Activated CD8-positive, alpha-beta memory T cell treated with anti-CD3 and anti-CD28 coated beads, Interleukin-2, amount 50 U/mL, for 24 hours (primary cell): Measurements from ENCODE around the gene GNG10.
"Not testable (repeated sequence)": the region's sequence is repeated elsewhere in the genome, so short reads cannot be mapped to it uniquely, and the experiment has no call there.

ENCODE experiments used
- DNase-seq: peaks from one replicate; pipeline ENCODE4 v3.0.0-alpha.2; 2020; ENCODE audit errors: extremely low read depth

The GNG10 gene

DNA sequence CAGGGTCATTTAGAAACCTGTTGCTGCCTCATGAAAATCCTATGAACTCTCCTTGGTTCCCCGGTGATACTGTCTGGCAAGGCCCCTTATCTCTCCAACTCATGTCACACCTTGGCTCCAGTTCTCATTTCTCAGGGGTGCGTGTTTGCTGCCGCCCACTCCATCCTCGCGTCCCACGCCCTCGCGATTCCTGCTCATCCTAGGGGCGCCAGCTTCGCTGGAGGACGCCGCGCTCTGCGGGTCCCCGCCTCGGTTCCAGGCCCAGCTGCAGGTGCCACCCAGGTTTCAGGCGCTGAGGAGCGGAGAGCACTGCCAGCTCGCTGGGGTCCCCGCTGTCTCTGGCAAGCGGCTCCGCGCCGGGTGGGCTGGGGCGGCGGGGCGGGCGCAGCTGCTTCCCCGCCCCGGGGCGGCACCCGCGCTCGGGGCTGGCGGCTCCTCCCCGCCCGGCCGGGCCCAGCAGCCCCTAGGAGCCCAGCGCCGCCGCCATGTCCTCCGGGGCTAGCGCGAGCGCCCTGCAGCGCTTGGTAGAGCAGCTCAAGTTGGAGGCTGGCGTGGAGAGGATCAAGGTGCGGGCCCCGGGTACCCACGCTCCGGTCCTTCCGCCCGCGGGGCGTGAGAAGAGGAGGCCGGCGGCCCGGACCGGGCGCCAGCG, at the start of gene GNG10:
Gene GNG10, plus strand, starts transcription at position 456 of the 652 bp plus-strand sequence. Its CDS starts 30 bp downstream, at position 486.
- DNase-seq: peak; percentile 23

DNA sequence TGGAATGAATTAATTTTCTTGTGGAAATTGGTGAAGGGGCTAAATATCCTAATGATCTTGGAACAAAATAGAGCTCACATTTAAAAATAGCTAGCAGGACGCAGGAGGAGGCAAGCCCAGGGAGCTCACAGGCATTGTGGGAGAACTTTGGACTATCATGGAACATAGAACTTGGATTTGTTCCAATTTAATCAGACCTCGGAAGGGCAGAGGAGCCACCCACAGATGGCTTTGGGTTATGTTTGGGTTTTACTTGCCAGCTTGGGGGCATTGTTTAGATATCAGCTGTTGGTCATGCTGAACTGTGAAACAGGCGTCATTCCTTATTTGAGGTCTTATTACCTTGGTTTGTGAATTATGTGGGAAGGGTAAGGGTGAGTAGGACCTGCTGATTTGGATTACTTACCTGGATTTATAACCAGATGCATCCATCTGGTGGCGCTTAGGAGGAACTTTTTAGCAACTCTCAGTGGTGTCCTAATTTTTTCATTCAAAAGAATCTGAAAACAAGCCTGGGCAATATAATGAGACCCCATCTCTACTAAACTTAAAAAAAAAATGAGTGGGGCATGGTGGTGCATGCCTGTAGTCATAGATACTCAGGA, 47.9 kb upstream of the GNG10 start:
- DNase-seq: no peak

DNA sequence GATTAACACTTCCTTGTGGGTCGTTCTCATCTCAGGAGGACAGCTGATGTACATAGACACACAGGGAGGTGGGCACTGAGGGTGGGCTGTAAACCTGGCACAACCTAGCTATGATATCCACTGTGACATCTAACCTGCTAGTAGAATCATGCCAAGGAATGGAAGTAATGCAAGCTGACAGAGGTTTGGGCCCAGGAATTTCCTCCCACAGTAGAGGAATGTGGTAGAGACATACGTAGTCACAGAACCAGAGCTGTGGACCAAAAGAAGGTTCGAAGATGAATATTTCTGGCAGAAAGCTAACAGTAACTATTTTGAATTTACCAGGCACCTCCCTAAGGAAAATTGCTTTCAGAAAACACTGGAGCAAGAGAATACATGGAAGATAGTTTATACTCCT, 45.5 kb upstream of the GNG10 start:
- DNase-seq: no peak

DNA sequence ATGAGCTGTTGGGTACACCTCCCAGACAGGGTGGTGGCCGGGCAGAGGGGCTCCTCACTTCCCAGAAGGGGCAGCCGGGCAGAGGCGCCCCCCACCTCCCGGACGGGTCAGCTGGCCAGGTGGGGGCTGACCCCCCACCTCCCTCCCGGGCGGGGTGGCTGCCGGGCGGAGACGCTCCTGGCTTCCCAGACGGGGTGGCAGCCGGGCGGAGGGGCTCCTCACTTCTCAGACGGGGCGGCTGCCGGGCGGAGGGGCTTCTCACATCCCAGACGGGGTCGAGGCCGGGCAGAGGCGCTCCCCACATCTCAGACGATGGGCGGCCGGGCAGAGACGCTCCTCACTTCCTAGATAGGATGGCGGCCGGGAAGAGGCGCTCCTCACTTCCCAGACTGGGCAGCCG, 44.1 kb upstream of the GNG10 start:
- DNase-seq: not testable (repeated sequence)

DNA sequence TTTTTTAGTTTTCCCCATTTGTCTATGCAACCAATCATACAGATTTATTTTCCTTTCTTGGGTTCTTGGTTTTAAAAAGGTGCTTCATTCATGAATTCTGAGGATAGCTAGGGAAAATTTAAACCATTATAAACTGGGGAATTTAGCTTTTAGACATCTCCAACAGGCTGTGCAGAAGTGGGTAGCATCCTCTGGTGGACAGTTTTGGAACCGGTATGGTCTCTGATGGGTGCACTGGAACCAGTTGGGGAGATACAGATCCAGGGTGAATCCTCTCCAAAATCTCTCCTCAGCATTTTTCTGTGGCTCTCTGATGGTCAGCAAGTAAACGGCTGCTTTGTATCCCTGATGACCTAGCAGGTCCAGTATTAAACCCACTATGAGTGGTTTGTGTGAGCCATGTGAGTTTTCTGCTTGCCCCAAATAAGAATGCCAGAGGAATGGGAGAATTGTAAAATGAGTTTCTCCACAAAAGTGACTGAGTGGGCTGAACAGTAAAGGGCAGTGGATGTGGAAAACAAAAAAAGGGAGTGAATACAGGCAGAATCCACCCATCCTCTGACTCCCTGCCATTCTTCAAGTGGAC, 39.4 kb upstream of the GNG10 start:
- DNase-seq: peak; percentile 10

DNA sequence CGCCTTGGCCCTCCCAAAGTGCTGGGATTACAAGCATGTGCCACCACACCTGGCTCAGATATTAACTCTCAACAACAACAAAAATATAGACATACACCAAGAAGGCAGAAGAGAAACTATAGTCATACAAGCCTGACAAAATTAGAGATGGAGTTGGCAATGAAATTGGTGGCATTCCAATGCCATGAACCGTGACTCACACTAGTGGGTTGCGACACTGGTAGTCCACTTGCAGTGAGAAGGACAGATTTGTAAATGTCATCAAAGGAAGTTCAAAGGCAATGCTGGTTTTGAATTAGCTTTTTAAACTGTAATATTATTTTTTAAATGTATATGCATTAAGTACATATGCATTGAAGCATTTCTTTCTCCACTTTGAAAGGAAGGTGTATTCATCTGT, 38.8 kb upstream of the GNG10 start:
- DNase-seq: no peak

DNA sequence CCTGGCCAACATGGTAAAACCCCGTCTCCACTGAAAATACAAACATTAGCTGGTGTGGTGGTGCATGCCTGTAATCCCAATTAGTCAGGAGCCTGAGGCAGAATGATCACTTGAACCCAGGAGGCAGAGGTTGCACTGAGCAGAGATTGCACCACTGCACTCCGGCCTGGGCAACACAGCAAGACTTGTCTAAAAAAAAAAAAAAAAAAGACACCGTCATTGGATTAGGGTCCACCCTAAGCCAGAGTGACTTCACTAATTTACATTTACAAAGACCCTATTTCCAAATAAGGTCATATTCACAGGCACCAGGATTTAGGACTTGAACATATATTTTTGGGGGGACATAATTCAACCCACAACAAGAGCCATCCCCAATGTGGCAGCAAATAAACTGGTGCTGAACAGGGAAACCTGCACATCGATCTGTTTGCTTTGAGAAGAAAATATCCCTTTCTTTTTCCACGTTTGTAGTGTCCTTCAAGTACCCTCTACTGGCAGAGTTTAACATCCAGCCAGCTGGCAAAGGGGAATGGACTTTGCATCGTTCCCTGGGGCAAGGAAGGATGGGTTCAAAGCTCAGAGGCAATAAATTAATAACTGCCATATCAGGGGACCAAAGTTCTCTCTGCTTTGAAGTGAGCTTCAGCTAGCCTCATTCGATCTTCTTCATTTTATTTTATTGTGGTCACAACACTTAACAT, 34.0 kb upstream of the GNG10 start:
- DNase-seq: no peak

DNA sequence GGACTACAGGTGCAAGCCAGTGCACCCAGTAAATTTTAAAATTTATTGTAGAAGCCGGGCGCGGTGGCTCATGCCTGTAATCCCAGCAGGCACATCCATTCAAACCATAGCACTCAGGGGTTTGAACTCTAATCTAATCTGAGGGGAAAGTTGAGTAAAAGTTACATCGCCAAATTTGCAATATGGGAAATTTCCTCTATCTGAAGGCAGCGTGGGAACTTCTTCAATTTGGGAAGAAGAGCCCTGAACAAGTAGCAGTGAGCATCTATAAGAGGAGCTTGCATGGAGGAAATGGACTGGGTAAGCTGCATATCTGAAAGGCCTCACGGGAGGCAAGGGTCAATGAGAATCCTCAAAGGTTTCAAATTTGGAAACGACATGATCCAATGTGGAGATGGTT, 33.0 kb upstream of the GNG10 start:
- no peak for DNase-seq

DNA sequence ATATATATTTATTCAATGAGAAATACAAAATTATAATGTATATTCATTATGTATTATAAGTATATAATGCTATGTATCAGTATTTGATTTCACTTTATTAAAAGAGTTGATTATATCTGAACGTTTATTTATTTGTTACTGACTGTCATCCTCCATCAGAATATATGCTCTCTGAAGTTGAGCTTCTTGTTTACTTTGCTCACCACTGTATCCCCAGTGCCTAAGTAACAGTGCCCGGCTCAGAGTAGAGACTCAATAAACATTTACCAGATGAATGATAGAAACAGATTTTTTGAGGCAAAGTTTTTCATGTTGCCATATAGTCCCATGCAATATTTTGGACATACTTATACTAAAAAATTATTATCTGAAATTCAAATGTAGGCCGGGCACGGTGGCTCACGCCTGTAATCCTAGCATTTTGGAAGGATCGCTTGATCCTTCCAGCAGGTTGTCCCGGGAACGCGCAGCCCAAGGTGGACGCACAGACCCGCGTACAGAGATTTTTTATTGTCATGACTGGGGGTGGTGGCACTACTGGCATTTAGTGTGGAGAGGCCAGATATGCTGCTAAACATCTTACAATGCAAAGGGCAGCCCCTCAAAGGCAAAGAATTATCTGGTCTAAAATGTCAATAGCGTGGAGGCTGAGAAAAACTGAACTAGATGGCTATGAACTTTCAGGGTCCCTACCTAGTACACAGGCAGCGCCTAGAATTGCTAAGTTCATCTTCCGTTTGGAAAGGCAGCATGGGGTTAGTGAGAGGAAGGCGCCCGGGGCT, 31.0 kb upstream of the GNG10 start:
- DNase-seq: no peak

DNA sequence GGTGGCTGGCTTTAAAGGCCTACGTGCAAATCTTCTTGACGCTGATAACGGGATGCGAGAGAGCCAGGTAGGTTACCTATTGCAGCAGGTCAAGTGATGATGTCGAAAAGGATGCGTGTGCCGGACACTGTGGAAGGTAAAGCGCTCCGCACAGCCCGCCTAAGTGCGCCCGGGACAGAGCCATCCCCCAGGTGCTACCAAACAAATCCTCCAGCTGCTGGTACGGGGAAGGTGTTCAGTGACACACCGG, 30.5 kb upstream of the GNG10 start:
- DNase-seq: no peak

DNA sequence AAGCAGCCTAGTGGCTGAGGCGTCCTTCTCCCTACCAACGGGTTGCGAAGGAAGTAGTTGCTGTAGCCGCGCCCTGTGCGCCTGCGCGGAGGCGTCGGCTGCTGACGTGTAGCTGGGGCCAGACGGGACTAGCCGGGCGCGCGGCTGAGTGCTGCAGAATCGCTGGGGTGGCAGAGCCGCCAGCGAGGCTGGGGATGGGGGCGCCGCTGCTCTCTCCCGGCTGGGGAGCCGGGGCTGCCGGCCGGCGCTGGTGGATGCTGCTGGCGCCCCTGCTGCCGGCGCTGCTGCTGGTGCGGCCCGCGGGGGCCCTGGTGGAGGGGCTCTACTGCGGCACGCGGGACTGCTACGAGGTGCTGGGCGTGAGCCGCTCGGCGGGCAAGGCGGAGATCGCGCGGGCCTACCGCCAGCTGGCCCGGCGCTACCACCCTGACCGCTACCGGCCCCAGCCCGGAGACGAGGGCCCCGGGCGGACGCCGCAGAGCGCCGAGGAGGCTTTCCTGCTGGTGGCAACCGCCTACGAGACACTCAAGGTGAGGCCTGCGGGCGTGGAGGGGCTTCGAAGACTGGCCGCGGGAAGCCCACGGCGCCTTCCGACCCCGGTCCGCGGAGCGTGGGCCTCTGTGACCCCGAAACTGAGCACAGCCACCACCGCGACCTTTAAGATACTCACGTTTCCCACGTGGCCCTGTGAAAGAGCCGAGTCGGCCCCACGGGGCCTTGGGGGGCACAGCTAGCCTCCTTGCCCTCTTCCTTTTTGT, 30.0 kb upstream of the GNG10 start, which contains the start of gene DNAJC25:
Gene DNAJC25, plus strand, starts transcription at position 121 of the 758 bp plus-strand sequence. Its CDS starts 74 bp downstream, at position 195.
- DNase-seq: peak; percentile 89

DNA sequence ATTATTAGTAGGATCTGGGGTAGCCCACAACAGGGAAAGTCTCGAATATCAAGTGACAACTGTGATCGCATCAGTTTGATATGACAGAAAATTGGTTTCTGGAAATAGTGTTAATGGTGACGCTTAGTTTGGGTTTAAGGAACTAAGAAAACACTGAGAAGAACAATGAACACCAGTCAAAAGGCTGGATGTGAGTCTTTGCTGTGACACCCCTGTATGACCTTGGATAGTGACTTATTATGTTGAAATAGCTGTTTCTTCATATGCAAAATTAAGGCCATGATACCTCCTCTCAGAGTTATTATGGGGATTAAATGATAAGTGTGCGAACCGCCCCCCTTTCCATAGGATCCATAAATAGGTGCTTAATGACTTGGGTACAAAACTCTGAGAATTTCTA, 29.3 kb upstream of the GNG10 start:
- no peak for DNase-seq

DNA sequence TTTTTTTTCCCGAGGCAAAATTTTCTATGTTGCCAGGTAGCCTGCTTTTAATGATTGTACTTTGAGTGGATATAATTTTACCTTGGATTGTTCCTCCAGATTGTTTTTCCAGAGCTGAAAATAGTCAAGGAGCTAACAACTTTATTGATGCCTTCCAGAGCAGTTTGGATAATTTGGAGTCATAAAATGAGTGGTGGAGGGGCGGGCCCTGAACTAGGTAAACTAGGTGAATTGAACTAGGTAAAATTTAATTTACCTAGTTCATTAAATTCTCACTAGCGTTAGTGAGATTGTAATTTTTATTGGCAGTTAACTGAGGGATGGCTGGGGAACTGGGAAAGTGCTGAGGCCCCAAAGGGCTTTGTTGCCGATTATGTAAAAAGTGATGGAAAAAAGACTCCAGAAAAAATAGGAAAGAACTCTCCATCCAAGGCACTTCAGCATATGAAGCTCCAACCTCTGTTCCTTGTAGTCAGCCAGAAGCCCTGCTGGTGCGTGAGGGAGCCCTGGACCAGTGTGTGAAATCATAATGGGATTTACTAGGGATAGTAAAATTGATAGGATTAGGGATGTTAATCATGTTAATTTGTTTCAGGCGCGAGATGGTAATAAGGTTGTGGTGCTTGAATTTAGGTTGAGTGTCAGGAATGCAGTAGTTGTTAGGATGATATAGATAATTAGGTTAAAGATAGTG, 28.6 kb upstream of the GNG10 start:
- DNase-seq: no peak

DNA sequence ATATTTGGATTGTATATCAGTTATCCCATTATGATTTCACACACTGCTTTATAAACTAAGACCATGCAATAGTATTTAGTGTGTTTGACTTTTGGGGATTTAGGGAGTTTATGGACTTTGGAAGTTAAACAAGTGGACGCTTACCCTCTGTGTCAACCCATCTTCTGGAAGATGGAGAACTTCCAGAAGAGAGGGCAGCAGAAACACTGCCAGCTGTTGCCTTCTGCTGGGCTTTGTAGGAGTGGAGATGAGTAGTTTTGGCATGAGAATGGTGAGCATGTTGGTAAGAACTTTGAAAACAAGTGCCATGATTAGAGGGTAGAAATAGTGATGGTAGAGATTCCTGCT, 28.0 kb upstream of the GNG10 start:
- no peak for DNase-seq

DNA sequence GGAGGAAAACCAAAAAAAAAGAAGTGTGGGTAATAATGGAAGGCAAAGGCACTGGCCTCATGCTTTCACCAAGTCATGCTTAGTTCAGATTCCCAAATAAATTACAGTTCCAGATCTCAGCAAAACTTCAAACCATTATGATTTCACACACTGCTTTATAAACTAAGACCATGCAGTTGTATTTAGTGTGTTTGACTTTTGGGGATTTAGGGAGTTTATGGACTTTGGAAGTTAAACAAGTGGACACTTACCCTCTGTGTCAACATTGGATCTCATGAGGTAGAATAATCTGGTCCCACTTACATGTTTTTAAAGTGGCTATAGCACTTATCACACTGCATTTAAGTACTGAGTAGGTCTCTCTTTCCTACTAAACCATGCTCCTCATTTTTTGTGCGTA, 26.5 kb upstream of the GNG10 start:
- DNase-seq: no peak

DNA sequence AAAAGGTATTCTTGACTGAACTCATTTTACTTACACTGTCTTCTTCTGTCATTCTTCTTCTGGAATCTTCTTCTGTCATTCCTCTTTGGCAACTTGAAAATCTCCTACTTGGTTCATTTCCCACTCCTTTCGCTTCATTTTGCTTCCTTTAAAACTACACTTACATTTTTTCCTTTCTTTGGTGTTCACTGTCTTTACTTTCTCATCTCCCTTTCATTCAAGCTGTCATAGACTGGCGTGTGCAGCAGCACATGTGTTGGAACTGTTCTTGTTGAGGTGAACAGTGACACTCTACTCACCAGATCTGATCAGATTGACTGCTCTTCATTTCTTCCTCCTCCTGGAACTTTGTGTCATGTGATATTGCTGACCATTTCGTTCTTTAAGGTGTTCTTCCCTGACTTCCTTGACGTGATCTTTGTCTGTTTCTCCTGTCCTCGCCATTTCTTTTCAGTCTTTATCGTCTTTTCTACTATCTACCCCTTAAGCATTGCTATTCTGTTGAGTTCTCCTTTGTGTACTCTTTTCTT, 23.9 kb upstream of the GNG10 start:
- DNase-seq: no peak

DNA sequence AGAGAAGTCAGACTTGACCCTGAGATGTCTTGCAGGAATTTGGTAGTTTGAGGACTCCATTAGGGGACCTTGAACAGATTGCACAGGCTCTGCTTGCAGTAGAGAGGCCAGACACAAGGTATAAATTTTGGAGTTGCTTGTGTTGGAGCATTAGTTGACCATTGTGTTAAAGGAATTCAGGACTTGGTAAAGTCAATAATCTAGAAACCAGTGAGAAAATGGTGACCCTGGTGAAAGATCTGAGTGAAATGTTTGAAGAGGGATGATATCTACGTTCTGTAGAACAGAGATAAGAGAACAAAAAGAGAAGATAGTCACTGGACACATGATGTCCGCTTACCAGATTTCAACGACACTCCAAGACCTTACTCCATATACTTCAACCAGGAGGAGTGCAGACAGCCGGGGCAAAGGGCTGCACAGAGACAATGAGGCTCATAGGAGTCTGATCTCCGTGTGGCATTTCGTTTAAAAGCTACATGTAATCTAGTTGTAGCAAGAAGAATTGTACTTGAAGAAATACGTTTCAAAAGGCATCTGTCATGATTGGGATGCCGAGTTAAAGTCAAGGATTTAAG, 17.1 kb upstream of the GNG10 start:
- no peak for DNase-seq

DNA sequence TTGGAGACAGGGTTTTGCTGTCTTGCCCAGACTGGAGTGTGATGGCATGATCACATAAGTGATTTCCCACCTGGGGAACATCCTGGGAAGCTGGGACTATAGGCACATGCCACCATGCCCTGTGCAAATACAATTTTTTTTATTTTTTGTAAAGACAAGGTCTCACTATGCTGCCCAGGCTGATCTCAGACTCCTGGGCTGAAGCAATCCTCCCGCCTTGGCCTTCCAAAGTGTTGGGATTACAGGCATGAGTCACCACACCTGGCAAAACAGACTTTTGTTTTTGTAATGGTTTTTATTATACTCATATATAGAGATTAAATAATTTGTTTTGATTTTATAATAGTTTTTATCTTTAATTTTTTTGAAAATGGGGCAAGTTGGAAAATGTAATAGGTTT, 15.6 kb upstream of the GNG10 start:
- DNase-seq: no peak

DNA sequence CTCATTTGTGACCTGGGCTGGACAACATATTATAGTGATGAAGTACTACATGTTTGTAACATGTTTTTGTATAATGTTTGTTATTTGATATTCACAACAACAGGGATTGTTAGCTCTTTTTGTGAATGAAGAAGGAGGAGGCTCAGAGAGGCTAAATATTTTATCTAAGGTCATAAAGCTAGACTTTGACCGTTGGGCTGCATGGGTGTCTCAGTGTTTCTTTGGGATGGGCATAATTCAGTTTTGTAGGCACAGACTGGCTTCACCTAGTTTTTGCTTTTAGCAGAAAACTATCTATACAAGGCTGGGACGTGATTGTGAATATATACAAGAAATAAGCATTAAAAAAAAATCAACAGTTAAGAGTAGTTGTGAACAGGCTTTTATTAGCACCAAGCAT, 15.0 kb upstream of the GNG10 start:
- no peak for DNase-seq

DNA sequence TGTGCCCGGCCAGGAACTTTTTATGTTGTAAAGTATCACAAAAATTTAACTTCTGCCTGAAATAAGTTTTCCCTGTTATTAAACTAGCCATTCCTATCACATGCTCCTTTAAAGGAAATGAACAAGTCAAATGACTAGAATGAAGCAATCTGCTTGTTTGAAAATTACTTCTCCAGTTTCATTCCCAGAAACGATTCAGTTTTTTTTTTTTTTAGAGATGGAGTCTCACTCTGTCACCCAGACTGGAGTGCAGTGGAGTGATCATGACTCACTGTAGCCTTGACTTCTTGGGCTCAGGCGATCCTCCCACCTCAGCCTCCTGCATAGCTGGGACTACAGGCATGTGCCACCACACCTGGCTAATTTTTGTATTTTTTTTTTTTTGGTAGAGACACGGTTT, 13.3 kb upstream of the GNG10 start:
- DNase-seq: no peak
